NCI-H69 (cell line): Measurements from ENCODE around the gene TGM6.

ENCODE experiments used
- DNase-seq: peaks from one replicate; lab custom pipeline; 2025; lab: John Stamatoyannopoulos, UW

TGM6 gene

GRCh38 chr20:2380601-2381000, at the start of gene TGM6:
TGM6 (plus strand) TSS chr20:2380901; CDS start chr20:2380969, 68 bp downstream.
- no peak for DNase-seq

- DNase-seq: no peak
Observed at GRCh38 chr20:2331106-2331505, 49.6 kb upstream of the TGM6 start.

GRCh38 chr20:2331901-2332565, 48.7 kb upstream of the TGM6 start:
- DNase-seq: no peak

GRCh38 chr20:2332711-2333110, 48.0 kb upstream of the TGM6 start:
- DNase-seq: no peak

GRCh38 chr20:2333821-2334220, 46.9 kb upstream of the TGM6 start:
- DNase-seq: no peak

GRCh38 chr20:2335096-2335870, 45.4 kb upstream of the TGM6 start:
- DNase-seq: no peak

GRCh38 chr20:2336471-2336870, 44.2 kb upstream of the TGM6 start:
- no peak for DNase-seq

GRCh38 chr20:2337142-2337541, 43.6 kb upstream of the TGM6 start:
- DNase-seq: no peak

- no peak for DNase-seq
Observed at GRCh38 chr20:2338411-2339066, 42.2 kb upstream of the TGM6 start.

- DNase-seq: no peak
Observed at GRCh38 chr20:2340136-2340535, 40.6 kb upstream of the TGM6 start.

- DNase-seq: no peak
Observed at GRCh38 chr20:2340823-2341222, 39.9 kb upstream of the TGM6 start.

GRCh38 chr20:2341336-2341735, 39.4 kb upstream of the TGM6 start:
- no peak for DNase-seq

GRCh38 chr20:2342243-2342642, 38.5 kb upstream of the TGM6 start:
- no peak for DNase-seq

- no peak for DNase-seq
Observed at GRCh38 chr20:2346188-2346587, 34.5 kb upstream of the TGM6 start.

GRCh38 chr20:2348336-2348735, 32.4 kb upstream of the TGM6 start:
- DNase-seq: no peak

- DNase-seq: no peak
Observed at GRCh38 chr20:2349801-2350200, 30.9 kb upstream of the TGM6 start.

GRCh38 chr20:2350606-2351005, 30.1 kb upstream of the TGM6 start:
- no peak for DNase-seq

- DNase-seq: no peak
Observed at GRCh38 chr20:2353231-2353630, 27.5 kb upstream of the TGM6 start.

- no peak for DNase-seq
Observed at GRCh38 chr20:2357114-2357513, 23.6 kb upstream of the TGM6 start.

- DNase-seq: no peak
Observed at GRCh38 chr20:2358006-2358405, 22.7 kb upstream of the TGM6 start.

- no peak for DNase-seq
Observed at GRCh38 chr20:2361035-2361593, 19.6 kb upstream of the TGM6 start.

- no peak for DNase-seq
Observed at GRCh38 chr20:2363187-2363586, 17.5 kb upstream of the TGM6 start.

GRCh38 chr20:2363587-2363986, 17.1 kb upstream of the TGM6 start:
- DNase-seq: no peak
